IMR-90 (cell line): ENCODE measurements around the gene SSTR1.

Experiments used
- BHLHE40 ChIP-seq: fragments of 150-350 bp; IDR thresholded peaks from 2 replicates; pipeline ENCODE4 v1.6.1; 2016; ENCODE audit warnings: mild to moderate bottlenecking, low read depth, low read length
- CEBPB ChIP-seq: IDR thresholded peaks from 2 replicates; pipeline ENCODE4 v1.6.1; 2012; ENCODE audit warnings: low read depth, low read length, improper control_type of control experiment
- CTCF ChIP-seq: conservative IDR thresholded peaks from 2 replicates; pipeline ENCODE4 v1.5.1; 2012; ENCODE audit warnings: mild to moderate bottlenecking, low read depth, low read length, improper control_type of control experiment
- MXI1 ChIP-seq: IDR thresholded peaks from 2 replicates; pipeline ENCODE4 v1.6.1; 2012; ENCODE audit warnings: low read depth, mild to moderate bottlenecking, low read length, moderate library complexity, borderline replicate concordance
- POLR2A ChIP-seq: IDR thresholded peaks from 2 replicates; pipeline ENCODE4 v1.6.1; 2012; ENCODE audit warnings: mild to moderate bottlenecking, low read depth, low read length
- RAD21 ChIP-seq: IDR thresholded peaks from 2 replicates; pipeline ENCODE4 v1.6.1; 2012; ENCODE audit warnings: low read length, improper control_type of control experiment
- RCOR1 ChIP-seq: IDR thresholded peaks from 2 replicates; pipeline ENCODE4 v1.6.1; 2012; ENCODE audit warnings: mild to moderate bottlenecking, low read length, improper control_type of control experiment; ENCODE audit not compliant: insufficient replicate concordance
- SMC3 ChIP-seq: fragments of 150-350 bp; IDR thresholded peaks from 2 replicates; pipeline ENCODE4 v1.6.1; 2016; ENCODE audit warnings: low read depth, mild to moderate bottlenecking, antibody characterized with exemption, low read length, moderate library complexity

- no peak for TF ChIP-seq POLR2A
- no peak for TF ChIP-seq CTCF
- TF ChIP-seq SMC3, result no peak
- TF ChIP-seq MXI1, result no peak
- no peak for TF ChIP-seq CEBPB
- no peak for TF ChIP-seq BHLHE40
- TF ChIP-seq RAD21, result no peak
- TF ChIP-seq RCOR1, result no peak
These were observed 31.2 kb downstream of the SSTR1 start for GRCh38 chr14:38238878-38239277.
